DMS79 treated with DMSO at 0.1 percent for 48 hours (cell line): ENCODE measurements around the gene TCF21.
A peak's percentile ranks its signal among the peaks of the same experiment; 100 is the strongest.
"Not testable (repeated sequence)": the region's sequence is repeated elsewhere in the genome, so short reads cannot be mapped to it uniquely, and the experiment has no call there.

Experiments
- DNase-seq: peaks from one replicate; lab custom pipeline; 2025; lab: John Stamatoyannopoulos, UW

Gene TCF21

DNA sequence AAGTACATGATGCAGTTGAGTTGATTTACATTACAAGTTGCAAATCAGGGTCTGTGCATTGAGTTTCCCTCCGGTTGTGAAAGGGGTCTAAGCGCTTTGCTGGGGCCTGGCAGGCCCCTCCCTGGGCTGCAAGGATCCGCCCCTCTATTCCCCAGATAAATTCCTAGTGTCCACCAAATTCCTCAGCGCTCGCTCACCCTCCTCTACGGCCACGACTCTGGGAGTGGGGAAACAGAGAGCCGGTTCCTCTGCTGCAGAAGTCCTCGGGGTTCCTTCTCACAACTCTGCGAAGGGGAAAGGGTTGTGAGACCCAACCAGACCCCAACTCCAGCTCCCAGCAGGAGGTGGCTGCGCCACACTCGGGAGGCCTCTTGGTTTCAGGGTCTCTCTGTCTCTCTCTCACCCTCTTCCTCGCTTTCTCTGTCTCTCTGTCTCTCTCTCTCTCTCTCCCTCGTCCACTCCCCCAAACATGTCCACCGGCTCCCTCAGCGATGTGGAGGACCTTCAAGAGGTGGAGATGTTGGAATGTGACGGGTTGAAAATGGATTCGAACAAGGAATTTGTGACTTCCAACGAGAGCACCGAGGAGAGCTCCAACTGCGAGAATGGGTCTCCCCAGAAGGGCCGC lies at the start of gene TCF21:
Gene TCF21, plus strand, starts transcription at position 185 of the 628 bp plus-strand sequence. Its CDS starts 285 bp downstream, at position 470.
- no peak for DNase-seq

DNA sequence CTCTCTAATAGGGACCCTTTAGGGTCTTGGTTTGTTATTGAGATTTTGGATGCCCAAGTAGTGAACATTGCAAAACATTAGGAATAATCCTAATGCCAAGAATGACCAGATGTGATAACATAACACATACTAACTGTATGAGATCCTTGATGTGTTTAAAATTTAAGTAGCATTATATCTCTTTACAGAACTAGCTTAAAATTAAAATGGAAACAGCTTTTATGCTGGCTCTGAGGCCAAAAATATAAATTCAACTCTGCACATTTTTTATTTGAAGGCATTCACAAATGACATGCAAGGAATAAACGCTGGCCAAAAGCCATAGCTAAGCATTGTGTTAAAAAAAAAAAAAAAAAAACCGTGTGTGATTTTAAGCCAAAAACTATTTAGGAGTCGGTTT lies 47.7 kb upstream of the TCF21 start:
- DNase-seq, result no peak

- DNase-seq, result no peak
Measured at GRCh38 chr6:133843098-133843497, 45.8 kb upstream of the TCF21 start.

DNA sequence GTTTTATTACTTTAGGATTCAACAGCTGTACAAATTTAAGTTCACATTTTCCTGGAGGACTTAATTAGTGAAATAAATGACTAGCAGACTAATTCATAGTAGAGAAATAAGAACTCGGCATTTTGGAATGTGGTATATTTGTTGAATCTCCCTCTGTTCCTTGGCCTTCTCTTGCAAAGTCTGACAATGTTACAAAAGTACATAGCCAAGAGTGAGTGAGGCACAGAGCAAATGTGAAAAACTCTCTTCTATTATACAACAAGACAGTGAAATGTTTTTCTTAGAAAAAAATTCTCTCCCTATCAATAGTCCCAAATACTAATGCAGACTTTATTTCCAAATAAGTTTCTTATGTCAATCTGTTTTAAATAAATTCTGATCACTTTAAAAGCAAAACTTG lies 44.2 kb upstream of the TCF21 start:
- no peak for DNase-seq

DNA sequence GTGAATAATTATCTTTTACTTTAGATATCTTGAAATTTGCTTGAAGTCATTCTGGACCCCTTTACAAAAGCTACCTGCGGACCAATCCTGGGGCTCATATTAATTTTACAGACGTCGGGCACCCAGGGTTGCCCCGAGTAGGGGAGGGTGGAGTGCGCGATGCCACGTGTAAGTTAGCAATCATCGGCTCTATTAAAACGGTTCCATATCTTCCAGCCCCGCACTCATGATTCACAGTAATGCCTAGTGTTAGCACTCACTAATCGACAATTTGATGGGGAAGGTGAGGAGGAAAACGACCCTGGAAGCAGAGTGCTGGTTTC lies 34.9 kb upstream of the TCF21 start:
- DNase-seq, result no peak

GRCh38 chr6:133854364-133855275 lies 34.3 kb upstream of the TCF21 start:
- peak; percentile 7 for DNase-seq

DNA sequence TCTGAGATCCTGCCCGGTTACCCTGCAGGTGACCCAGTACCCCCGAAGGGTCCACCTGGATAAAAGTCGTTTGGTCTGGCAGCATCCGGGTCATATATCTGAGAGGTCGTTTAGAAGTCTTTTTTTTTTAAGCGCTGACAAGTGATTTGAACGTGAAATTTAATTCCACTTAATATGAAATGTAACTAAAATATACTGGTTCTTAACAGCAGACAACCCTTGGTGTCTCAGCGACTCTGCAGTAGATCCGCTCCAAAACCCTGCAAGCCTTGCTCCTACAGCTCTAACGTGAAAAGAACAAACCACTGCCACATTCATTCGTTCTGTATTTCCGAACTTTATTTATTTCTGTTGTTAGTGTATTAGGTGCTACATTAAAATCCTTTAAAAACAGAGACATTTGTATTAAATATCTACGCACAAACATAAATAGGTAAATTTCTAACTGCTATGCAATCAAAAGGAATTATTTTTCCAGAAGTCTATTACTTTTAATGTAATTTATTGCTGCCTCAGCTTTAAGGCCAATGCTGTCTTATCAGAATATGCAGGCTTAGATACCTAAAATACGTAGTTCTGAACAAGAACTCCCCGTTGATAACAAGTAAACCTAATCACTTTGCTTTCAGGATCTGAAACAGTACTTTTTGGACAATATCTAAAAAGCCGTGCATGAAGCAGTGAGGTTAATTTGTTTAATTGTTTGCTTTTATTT lies 33.5 kb upstream of the TCF21 start:
- no peak for DNase-seq

GRCh38 chr6:133855991-133856370 lies 32.9 kb upstream of the TCF21 start:
- DNase-seq, result no peak

DNA sequence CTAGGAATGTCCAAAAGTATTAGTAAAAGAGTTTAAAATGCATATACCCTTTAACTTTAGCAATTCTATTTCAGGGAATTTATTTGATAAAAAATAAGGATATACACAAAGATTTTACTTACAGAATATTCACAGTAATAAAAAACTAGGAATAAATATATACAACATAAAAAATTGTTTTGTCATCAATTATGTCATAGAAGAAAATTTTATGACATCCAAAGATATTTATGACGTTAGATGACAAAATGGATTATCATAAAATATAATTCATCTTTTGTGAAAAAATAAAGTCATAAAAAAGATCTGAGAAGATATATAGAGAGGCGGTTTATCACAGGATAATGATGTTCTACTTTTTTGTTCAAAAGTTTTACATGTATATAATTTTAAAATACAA lies 32.0 kb upstream of the TCF21 start:
- DNase-seq, result no peak

- no peak for DNase-seq
Measured at GRCh38 chr6:133857696-133858095, 31.2 kb upstream of the TCF21 start.

DNA sequence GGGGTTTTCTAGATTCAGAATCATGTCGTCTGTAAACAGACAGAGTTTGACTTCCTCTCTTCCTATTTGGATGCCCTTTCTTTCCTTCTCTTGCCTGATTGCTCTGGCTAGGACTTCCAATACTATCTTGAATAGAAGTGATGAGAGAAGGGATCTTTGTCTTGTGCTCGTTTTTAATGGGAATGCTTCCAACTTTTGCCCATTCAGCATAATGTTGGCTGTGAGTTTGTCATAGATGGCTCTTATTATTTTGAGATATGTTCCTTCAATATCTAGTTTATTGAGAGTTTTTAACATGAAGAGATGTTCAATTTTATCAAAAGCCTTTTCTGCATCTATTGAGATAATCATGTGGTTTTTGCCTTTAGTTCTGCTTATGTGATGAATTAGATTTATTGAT lies 27.6 kb upstream of the TCF21 start:
- not testable (repeated sequence) for DNase-seq

- no peak for DNase-seq
Measured at GRCh38 chr6:133863228-133863627, 25.7 kb upstream of the TCF21 start.

- DNase-seq, result no peak
Measured at GRCh38 chr6:133865680-133866079, 23.2 kb upstream of the TCF21 start.

DNA sequence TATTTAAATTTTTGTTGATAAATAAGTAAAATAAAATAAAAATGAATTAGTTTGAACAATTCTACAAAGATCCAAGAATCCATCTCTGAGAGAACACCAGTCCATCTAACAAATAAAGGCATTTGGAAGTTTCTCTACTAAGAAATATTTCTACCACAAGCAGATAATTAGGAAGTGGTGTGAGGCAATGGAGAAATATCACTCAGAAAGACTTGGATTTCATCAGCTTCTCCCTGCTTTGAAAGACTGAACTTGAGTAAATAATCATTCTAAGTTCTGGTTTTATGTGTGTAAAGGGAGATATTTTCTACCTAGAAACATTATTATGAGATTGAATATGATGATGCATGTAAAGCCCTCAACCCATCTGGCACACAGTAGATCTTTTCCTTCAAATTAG lies 17.8 kb upstream of the TCF21 start:
- DNase-seq, result no peak

- no peak for DNase-seq
Measured at GRCh38 chr6:133873538-133873937, 15.4 kb upstream of the TCF21 start.

DNA sequence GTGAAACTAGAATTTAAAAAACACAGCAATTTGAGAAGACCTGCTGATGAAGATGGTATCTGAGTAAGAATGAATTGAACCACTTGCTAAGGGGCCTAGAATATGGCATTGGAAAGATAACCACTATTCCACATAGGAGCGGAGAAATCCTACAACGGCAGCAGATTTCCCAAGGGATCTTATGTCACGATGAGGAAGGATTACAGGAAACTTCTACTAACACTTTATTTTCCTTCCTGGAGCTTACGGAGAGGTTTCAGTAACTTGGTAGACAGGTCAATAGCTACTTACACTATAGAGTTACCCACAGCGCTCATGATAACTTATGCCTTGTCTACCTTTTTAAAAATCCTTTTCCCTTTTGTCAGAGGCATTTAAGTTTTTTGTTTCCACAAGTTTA lies 11.8 kb upstream of the TCF21 start:
- no peak for DNase-seq

DNA sequence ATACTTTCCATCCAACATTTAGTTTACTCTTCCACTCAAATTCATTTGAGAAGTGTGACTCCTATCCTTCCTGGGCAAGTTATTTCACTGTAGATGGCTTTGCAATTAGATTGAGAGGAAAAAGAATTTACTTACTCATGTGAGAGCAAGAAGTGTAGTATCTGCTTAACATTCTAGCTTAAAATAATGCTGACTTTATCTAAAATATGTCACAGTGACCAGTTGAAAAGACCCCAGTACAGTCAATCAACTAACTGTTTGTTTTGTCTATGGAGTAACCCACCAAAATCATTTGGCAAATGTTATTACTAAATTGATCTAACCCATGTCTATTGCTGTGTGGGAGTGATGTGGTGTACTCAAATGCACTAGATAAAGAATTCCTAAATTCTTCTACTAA lies 8.9 kb upstream of the TCF21 start:
- DNase-seq, result no peak

- DNase-seq, result no peak
Measured at GRCh38 chr6:133880896-133881295, 8.0 kb upstream of the TCF21 start.

DNA sequence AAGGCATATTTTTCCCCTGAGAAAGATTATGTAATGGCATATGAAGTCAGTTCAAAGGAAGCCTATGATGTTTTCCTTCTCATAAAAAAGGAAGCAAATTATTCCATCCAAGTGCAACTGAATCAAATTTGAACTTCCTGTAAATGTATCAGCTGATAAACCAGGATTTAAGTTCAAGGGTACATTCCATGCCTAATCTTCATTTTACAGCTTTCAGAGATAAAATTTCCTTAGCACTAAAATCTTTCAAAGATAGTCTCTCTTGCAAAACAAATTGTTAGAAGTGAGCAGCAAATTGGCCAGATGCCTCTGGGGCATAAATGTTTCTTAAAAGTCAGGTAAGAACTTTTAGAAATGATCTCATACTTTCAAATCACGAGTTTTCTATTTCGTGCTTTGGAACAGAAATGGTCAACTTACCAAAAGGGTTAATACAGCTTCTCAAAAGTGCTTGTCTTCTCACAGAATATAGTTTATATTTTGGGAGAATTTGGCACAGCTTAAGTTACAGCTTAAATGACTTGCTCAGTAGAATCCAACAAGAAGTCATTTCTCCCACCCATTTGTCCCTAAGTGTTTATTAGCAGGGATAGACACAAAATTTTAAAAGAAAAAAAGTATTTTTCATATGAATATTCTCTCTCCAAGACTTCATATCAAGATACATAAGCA lies 2.7 kb upstream of the TCF21 start:
- no peak for DNase-seq

GRCh38 chr6:133887156-133887879 lies 1.6 kb upstream of the TCF21 start:
- no peak for DNase-seq

DNA sequence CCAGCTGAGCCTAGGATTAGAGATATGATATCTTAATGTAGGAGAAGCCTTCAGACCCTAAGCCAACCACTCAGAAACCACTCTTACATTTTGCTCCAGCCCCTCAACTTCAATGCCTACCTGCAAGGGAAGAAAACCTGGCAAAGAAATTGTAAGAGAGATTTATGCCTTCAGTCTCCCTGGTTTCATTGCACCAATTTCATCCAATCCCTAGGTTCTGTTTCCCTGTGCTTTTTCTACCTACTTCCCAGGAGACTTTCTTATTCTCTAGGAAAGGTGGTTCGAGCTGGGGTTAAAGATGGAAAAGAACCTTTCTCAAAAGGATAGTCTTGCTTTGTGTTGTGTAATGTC lies 1.1 kb upstream of the TCF21 start:
- DNase-seq, result no peak
